HG03135 (cell line): Measurements from ENCODE around the gene NR5A1.

ENCODE experiments used
- ATAC-seq: cut with Tn5 transposase; IDR thresholded peaks from one replicate; pipeline ENCODE4 v1.9.1; 2021; ENCODE audit warnings: mild to moderate bottlenecking, moderate library complexity; ENCODE audit not compliant: unreplicated experiment

Gene NR5A1

DNA sequence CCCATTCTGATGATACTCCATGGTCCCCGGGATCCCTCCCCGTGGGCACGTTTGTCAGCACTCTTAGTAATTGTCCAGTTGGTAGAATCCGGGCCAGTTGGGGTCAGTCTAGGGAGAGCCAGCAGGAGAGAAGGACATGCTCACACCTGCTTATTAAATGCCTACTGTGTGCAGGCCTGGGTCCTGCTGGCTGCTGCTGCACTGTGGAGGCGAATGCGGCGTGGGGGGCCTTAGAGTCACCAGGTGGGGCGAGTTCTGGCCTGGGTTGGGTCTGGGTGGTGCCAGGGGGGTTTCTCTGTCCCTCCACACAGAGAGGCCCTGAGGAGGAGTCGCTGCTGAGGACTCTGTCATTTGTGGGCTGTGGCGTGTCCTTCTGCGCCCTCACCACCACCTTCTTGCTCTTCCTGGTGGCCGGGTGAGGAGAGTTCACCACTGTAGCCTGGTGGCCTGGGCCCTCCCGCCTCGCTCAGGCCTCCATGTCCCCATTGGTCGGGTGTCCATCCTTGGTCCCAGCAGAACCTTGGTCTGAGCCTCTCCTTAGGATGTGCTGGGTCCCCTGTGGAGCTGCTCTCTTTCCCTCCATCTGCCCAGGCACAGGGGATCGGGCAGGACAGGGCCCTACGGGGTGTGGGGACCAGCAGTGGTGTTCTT lies 39.7 kb downstream of the NR5A1 start:
- ATAC-seq = no peak

DNA sequence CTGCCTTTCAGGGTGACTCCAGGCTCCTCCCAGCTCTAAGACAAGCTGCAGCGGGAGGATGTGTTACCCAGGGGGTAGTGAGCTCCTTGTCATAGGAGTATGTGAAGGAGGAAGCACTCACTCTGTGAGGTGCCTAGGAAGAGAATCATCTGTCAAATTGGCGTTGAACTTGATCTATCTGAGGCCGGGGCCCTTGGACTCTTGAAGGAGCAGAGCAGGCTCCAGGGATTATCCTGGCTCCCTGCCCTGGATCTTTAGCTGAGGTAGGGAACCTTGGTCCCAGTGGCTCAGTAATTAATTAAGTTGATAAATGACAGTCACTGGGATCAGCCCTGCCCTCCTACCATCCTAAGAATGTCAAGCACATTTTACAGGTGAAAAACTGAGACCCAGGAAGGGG lies 41.5 kb downstream of the NR5A1 start:
- ATAC-seq = no peak

DNA sequence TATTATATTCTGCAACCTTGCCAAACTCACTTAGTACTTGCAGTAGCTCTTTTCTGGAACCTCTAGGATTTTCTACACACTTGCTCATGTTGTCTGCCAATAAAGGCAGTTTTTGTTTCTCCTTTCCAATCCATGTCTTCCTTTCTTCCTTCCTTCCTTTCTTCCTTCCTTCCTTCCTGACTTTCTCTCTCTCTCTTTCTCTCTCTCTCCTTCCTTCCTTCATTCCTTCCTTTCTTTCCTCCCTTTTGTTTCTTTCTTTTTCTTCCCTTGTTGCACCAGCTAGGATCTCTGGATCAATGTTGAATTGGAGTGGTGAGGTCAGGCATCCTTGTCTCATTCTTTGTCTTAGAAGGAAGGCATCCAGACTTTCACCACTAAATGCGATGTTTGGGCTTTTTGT lies 44.5 kb downstream of the NR5A1 start:
- no peak for ATAC-seq

DNA sequence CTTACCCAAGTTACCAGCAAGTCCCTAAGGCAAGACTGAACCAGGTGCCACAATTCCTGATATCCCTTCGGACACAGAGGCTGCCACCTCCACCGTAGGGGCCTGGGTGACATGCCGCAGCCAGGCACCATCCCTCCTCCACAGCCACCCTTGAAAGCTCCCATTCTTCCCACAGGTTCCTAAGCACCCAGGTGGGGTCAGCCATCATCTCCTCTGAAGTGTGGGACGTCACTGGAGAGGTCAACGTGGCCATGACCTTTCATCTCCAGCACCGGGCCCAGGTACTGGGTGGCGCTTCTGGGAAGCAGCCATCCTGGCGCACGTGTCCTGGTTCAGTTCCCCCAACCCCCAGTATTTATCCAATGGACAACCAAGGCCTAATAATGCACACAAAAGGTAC lies 48.8 kb downstream of the NR5A1 start:
- ATAC-seq = no peak

DNA sequence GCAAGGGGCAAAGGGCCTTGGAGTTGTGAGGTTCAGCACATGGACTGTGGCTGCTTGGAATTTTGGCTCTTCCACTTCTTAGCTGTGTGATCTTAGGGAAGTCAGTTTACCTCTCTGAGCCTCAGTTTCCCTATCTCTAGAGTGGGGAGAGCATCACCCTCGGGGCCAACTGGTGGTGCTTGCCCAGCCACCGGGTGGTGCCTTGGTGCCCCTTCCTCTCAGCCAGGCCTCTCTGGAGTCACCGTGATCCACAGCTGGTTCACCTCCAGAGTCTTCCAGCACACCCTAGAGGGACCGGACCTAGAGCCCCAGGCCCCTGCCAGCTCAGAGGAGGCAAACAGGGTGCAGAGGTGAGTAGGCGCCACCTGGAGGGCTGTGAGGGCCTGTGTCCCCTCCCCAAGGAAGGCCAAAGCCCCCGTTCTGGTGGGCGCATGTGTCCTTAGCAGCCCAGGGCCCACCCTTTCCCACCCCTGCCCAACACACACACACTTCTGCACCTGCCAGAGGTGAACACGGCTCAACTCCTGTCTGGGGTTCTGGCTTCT lies 49.2 kb downstream of the NR5A1 start:
- no peak for ATAC-seq

DNA sequence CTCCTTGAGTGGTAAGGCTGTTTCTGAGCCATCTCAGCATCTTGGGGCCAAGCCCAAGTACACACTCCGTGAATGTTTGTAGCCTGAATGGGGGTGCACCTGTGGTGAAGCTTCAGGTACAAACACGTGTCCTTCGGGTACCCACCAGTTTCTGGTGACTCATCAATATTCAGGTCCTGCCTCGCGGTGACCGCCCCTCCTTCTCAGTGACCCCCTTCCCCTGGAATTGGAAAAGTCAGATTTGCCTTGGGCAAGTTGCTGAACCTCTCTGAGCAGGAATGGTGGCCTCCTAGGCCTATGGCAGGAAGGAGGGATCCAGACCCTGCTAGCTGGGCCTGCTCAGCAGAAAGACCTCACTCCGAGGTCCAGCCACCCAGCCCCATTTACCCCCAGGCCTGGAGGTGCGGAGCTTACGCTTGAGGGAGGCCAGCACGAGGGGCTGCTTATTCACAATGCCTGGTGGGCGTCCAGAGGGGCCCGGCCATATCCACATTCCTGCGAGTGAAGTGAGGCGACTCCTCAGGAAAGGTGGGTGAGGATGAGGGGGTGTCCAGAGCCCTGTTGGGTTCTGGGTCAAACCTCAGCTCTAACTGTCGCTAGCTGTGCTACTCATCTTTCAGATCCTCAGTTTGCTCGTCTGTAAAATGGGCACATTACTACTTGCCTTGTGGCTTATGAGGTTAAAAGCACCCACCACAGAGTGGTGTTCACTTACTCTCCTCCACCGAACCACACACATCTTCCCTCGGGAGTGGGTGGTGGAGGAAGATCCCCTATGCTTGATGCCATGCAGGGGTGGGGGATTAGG lies 49.9 kb downstream of the NR5A1 start:
- no peak for ATAC-seq

DNA sequence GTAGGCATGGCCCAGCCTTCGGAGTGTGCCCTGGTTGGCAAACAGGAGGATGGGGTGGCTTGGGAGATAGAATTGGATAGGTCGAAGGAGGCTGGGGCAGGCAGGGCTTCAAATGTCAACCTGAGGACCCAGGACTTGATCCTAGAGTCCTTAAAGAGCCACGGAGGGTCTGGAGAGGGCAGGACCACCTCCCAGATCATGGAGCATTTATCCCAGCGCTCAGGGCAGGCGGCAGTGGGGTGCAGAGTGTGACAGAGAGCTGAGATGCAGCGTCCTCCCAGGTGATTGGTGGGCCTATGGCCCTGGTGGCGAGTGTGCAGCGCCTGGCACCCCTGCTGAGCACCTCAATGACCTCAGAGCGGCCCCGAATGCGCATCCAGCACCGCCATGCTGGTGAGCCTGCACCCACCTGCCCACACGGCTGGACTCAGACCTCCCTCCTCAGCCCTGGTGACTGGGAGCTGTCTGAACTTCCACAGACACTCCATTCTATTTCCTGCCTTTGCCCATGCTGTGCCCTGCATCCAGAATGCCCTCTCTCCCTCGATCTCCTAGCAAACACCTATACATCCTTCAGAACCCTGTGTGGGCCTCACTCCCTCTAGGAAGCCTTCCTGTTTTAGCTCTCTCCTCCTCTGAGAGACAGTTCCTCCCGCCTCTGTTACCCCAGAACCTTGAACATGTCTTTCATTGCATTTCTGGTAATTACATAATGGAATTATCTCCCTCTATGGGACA lies 50.7 kb downstream of the NR5A1 start:
- ATAC-seq = no peak

DNA sequence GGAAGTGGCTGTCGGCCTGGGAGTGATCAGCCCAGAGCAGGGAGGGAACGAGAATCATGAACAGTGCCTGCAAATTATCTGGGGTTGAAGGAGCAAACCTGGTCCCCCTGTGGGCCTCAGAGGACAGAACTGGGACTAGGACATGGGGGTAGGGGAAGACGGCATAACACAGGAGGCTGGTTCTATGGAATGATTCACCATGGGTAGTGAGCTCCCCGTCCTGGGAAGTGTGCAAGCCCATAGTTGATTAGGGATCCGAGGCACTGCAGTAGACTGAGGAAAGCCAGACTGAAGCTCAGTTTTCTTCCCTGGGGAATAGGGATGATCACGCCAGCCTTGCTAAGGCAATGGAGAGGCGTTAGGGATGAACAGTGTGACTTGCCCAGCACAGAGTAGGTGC lies 51.4 kb downstream of the NR5A1 start:
- no peak for ATAC-seq

DNA sequence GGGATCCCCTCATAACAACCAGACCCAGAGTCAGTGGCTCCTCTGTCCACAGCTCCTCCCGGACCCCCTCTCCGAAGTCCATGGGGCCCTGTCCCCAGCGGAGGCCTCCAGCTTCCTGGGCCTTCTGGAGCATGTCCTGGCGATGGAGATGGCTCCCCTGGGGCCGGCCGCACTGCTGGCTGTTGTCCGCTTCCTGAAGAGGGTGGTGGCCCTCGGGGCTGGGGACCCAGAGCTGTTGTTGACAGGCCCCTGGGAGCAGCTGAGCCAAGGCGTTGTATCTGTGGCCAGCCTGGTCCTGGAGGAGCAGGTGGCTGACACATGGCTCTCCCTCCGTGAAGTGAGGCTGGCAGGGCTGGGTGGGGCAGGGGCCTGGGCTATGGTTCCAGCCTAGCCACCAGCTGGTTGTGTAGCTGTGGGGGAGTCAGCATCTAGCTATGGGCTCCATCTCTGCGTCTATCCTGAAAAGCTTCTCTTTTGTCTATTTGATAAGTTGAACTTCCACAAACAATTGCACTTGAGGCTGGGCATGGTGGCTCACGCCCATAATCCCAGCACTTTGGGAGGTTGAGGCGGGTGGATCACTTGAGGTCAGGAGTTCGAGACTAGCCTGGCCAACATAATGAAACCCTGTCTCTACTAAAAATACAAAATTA lies 52.3 kb downstream of the NR5A1 start:
- no peak for ATAC-seq

DNA sequence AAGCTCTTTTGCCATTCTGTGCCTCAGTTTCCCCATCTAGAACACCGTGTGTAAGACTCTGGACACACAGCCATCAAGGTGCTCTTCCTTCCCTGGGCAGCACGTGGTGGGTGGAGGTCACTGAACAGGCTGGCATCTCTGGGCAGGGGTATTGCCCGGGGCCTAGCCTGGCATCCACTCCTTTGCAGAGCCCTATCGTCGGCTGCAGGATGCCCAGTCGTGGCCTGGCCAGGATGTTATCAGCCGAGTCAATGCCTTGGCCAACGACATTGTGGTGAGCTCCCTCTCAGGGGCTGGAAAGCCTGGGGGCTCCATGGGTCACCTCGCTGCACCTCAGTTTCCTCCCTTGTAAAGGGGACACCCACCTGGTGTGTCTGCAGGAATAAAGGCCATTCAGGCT lies 52.9 kb downstream of the NR5A1 start:
- no peak for ATAC-seq

DNA sequence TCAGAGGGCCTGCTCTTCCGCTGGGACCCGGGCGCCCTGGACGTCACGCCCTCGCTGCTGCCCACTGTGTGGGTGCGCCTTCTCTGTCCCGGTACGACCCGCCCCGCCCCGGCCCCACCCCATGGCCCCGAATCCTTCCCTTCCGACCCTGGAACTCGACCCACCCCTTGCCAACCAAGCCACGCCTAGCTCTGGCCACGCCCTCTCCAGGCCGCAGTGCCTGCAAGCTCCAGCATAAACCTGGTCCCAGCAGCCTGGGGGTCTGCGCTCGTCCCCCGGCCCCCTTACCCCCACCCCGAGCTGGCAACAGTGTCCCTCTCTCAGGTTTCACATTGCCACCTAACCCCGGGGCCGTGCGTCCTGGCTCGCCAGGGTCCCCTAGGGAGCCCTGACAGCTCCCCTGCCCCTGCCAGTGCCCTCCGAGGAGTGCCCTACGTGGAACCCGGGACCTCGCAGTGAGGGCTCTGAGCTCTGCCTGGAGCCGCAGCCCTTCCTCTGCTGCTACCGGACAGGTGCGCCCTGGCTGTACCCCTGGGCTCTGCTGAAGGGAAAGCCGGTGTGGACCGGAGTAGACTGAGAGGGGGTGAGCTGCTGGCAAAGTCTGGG lies 53.5 kb downstream of the NR5A1 start:
- ATAC-seq = no peak

DNA sequence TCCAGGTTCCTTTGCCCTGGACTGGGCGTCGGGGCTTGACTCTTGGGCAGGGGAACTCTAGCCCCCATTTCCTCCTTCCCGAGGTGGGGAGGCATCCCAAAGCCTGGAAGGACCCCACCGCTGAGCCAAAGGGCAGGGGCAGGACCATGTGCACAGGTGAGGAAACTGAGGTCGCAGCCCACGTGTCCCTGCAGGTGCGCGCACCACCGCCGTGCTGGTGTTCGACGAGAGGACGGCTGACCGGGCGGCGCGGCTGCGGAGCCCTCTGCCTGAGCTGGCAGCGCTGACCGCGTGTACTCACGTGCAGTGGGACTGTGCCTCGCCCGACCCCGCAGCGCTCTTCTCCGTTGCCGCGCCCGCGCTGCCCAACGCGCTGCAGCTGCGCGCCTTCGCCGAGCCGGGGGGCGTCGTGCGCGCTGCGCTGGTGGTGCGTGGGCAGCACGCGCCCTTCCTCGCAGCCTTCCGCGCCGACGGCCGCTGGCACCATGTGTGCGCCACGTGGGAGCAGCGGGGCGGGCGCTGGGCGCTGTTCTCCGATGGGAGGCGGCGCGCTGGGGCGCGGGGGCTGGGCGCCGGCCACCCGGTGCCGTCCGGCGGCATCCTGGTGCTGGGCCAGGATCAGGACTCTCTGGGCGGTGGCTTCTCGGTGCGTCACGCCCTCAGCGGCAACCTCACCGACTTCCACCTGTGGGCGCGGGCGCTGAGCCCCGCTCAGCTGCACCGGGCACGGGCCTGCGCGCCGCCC lies 54.2 kb downstream of the NR5A1 start:
- no peak for ATAC-seq

DNA sequence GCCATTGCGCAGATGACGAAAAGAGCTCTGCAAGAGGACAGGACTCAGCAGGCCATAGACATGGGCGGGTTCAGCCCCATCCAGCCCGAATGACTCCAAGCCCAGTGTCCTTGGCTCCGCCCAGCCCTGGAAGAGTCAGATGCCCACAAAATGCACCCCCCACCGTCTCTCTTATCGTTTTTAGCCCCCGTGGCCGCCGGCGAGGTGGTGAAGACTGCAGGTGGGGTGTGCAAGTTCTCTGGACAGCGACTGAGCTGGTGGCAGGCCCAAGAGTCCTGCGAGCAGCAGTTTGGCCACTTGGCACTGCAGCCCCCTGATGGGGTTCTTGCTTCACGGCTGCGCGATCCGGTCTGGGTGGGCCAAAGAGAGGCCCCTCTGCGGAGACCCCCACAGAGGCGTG lies 54.9 kb downstream of the NR5A1 start:
- no peak for ATAC-seq

DNA sequence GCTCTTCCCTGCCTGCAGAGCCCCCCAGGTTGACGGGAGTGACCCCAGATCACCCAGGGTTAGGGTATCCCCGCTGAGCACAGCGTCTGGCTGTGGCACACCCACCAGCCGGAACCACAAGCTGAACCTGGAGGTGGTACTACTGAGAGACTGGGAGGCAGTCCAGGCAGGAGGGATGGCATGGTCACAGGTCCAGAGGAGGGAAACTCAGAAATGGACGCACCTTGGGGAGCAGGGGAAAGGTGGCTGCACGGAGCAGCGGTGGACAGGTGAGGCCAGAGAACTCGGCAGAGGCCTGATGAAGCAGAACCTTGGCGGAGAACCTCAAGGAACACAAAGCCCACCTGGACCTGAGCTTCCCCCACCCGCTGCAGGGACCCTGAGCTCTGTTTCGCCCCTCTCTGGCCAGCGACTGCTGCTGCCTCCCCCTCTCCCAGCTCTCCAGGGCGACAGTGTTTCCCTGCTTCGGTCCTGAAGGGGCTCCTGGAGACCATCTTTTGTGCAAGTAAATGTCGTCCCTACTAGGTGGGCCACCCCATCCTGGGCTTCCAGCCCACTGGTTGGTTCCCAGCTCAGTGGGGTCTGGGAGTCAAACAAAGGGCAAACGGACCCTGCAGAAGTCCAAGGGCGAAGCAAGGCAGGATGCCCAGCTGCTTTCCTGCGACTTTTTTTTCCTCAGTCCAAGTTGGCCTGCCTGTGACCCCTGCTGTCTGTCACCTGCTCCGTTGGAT lies 56.1 kb downstream of the NR5A1 start:
- ATAC-seq = no peak

DNA sequence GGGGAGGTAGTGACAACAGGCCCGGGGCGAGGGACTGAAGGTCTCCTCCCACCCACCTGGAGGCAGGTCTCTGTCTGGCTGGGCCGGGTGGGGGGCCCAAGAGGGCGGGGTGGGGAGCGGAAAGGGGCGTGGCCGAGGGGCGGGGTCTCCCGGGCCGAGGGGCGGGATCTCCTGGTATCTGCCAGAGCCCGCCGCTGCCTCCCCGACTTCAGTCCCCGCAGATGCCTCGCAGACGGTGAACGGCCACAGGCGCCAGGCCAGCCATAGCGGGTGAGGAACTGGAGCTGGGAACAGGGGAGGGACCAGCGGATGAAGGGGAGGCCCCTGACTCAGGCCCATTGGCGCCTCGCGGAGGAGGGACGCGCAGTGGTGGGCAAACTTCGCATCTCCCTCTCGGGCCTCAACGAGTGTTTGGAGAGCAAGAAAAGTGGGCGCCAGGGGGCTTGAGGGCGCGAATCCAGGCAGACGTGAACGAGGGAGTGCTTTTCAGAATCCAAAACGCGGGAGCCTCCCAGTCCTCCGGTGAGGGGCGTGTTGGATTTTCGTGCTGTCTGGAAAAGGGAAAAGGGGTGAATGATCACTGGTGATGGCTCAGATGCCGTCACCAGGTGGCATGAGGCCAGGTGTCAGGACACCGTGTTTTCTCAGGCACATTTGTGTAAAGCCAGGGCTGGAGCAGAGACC lies 56.8 kb downstream of the NR5A1 start, which contains the start of gene ADGRD2:
Gene ADGRD2, plus strand, starts transcription at position 211 of the 684 bp plus-strand sequence. CDS start 1,216 bp downstream, outside the sequence.
- no peak for ATAC-seq

DNA sequence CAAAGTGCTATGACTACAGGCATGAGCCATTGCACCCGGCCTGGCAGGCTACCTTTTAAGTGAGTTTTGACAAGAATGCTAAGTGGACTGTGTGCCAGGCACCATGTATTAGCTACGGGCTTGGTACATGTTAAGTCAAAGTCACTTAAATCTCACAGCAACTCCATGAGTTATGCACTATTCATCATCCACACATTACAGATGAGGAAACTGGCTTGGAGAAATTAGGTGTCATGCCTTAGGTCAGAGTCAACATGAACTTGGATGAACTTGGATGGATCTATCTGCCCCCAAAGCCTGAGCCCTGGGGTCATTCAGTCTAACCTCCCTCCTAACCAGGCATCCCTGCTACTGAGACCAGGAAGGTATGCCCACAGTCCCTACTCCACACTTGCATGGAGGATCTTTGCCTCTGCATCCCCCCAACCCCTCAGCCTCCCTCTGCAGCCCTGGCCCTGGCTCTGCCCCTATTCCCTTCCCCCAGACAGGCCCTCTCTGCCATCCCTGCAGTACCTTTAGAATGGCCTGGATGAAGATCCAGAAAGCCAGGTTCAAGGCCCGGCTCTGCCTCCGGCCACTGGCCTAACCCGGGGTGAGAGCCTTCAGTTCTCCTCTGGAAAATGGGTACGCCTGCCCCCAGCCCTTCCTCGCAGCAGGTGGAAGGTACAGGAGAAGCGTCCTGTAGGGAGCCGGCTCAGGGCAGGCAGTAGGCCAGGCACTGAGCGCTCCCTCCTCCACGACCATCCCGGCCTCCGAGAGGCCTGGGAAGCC lies 57.6 kb downstream of the NR5A1 start:
- no peak for ATAC-seq

DNA sequence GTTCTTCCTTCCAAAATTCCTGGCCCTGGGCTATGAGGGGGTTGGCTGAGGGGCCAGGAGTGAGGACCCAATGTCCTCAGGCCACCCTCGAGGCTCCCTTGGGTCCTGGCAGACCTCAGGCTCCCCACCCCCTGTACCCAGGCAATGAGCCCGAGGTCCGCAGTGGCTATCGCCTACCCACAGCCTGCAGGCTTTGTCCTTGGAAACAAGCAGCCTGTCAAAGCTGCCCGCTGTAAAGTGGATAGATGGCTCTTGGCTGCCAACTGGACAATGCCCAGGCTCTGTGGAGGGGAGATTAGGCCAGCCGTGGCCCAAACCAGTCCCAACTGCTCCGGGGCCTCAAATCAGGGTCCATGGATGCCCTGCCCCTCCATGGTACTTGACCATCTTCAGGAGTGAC lies 59.2 kb downstream of the NR5A1 start:
- ATAC-seq = no peak

DNA sequence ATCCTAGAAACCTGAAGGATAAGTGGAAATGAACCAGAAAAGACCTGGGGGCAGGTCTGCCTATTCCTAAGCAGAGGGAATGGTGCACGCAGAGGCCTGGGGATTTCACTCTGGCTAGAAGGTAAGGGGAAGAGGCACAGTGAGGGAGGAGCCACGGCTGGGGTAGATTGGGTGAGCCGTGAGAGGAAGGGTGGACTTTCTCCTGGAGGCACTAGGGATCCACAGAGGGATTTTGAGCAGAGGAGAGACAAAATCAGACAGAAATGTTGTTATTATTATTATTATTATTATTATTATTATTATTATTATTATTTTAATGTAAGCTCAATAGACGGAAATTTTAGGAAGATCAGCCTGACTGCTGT lies 59.9 kb downstream of the NR5A1 start:
- no peak for ATAC-seq
